Activated CD4-positive, alpha-beta T cell treated with anti-CD3 and anti-CD28 coated beads, Interleukin-2, amount 50 U/mL, for 4 hours (primary cell): ENCODE results near the gene LARP4B.

Source experiments
- DNase-seq, 2 experiments: peaks; one replicate each; pipeline ENCODE4 v3.0.0-alpha.2; 2020

LARP4B gene

DNA sequence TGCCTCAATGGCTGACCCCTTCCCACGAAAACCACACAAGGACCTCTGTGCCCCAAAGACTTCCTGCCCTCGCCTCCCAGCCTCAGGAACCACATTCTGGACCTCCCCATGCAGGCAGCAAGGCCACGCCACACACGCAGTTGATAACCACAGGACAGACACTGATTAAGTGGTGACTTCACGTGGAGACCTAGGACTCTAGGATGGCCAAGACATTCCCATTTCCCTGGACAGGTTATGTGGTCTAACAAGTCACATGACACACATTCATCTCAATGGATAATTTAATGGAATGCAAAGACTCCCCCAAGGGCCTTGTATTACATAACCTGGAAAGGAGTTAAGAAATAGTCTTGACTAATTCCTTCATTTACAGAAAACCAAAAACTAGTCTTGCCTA is 110.2 kb downstream of the LARP4B start:
- DNase-seq = no peak

DNA sequence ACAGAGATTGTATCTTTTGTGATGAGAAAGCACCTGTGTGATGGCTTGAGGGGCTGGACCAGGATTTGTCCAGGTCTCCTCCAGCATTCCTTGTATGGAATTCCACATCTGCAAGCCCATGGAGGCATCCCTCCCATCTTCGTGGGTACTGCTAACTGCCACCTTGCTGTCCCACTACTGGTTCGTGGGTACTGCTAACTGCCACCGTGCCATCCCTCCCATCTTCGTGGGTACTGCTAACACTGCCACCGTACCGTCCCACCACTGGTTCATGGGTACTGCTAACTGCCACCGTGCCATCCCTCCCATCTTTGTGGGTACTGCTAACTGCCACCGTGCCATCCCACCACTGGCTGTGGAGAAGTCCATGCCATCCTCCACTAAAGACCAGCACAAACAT is 111.7 kb downstream of the LARP4B start:
- no peak for DNase-seq

DNA sequence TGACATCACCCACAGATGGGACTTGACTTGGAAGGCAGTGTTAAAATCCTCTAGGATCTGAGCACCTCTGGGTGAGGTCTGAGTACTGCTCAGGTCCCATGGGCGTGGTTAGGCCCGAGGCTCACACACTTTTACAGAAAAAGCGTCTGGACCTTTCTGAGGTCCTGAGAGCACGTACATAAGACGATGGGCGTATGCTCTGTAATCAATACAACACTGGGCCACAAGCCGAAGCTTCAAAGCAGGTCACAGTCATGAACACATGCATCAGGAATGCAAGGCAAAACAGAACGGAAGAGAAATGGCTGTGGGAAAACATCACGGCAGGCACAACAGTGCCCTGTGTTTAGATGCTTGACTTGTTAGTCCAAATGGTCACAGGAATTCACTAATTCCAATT is 112.2 kb downstream of the LARP4B start:
- DNase-seq = no peak

DNA sequence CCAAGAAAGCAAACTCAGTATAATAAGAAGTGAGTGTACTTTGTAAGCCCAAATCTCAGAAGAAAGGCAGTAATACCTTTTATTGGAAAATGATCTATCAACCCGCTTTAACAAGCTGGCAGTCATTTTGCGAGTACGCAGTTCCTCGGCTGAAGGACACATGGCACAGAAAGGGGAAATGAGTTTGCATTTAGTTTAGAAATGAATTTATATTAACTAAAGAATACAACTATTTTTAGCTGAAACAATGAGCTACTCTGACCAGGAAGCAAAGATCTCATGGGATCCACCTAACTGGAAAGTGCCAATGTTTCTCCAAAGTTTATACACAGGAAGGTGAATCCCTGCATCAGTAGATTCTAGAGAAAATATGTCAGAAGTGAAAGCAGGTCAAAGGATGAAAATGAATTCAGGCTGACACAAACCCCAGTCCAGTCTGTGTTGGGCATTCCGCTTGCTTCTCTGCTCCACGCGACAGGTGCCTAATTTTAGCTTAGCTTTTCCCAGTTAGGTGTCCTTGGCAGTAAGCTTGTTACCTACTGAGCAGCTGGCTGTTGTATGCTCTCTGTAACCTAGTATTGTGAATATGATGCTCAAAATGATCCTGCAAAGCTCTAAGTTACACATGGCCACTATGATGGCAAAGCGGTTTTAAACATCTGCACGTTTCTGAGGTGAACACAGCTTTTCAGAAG is 112.8 kb downstream of the LARP4B start:
- DNase-seq = no peak

DNA sequence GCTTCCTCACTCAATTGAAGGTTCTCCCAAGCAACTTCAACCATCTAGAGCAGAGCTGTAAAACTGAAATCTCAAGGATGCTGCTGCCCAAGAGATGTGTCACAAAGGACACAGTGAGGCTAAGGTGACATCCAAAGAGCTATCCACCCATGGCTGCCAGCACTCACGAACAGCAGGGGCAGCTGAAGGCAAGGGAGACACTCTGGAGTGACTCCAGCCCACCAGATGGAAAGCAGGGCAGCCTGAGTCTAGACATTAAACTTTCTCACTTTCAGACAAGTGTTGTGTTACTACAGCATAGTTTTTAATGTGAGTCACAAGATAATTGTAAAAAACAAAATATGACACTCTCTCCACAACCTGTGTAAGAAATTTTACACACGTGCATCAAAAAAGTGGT is 113.5 kb downstream of the LARP4B start:
- DNase-seq = no peak

DNA sequence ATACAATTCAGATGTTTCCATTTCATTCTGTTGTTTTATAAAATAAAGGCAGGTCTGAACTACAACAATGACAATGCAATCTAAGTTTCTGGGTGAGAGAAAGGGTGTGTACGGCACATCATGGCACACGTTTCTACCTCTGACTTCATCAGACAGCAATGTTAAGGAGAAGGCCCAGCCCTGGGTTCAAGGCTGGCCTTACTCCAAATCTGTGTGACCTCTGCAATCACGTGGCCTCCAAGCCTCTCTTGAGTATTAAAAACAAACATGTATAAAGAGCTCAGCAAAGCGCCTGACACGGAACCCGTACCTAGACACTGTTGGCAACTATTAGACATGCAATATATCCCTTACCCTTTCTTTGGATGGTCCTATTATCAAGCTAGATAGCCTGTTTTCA is 114.1 kb downstream of the LARP4B start:
- no peak for DNase-seq

DNA sequence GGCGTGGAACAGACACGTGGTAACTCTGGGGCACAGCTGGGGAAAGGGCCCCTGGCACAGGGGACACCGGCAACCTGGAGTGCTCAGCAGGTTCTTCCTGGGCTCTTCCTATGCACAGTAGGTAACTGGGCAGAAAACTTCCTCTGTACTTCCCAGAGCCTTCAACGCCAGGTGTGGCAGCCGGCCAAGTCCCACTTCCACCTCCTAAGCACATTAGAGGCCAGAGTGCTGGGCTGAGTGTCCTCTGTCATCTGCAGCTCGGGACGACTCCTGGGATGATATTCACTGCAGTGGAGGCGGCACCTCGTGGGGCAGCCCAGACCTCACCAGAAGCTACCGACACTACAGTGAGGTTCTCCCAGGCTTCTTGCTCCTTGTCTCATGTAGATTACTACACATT is 114.5 kb downstream of the LARP4B start:
- DNase-seq = no peak

DNA sequence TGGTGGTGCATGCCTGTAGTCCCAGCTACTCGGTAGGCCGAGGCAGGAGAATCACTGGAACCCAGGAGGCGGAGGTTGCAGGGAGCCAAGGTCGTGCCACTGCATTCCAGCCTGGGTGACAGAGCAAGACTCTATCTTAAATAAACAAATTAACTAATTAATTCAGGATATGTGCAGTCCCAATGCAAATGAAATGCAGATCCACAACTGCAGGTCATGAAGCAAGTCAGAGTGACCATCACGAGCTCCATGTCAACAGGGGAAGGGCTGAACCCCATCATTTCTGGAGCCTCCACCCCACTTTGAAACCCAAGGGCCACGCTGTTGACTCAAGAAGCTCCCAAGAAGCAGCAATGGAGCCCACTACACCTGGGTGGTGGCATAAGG is 115.4 kb downstream of the LARP4B start:
- DNase-seq = no peak

DNA sequence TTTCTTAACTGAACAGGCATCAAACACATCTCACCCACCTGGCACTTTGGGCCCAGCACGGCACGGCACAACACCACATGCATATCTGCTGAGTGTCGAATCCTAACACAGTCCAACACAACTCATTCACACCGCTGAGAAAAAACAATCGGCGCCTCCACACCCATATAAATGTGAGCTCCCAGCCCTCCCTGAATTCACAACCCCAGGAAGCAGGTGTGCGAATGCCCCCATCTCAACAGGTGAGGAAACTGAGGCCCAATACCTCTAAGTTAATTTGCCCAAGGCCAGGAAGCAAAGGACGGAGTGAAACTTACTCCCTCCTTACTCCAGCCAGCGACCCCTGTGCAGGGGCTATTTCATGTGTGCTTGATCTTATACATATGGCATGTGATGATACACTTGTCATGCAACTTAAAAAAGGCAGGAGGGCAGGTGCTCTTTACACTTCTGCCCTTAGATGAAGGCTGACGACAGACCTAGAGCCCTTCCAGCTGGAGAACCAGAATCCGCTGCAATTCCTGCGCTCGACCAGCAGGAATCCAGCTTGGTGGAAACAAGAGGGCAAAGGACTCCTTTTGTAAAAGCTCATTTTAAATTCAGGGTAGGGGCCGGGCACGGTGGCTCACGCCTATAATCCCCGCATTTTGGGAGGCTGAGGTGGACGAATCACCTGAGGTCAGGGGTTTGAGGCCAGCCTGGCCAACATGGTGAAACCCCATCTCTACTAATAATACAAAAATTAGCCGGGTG is 116.0 kb downstream of the LARP4B start:
- no peak for DNase-seq

DNA sequence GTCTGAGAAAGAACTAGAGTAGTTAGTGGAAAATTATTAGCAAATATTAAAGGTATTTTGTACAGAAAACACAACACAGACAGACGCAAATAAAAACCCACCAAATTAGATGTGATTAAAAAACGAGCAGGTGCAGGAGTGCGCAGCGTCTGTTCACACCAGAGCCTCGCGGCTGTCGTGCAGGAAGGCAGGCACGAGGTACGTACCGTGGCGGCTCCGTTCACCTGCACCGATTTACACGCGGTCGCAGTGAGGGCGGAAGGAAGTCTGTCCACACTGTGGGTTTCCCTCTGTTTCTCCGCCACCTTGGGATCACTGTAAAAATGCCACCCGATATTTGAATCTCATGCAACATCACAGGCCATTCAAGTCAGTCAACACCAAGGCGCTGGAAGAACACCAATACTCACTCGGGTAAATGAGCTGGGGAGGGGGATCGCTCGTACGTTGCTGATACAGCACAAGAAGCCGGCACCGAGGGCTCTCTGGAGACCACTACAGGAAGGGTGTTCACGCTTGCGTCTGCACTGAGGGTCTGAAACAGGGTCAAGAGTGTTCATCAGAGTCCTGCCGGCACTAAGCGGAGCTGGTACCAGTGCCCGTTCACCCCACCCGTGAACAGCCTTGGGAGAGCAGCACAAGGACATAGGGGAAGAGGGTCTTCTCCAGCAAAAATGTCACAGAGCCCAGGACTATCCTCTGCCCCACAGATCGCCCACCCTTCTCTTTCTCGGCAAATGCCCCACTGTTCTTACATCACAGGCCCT is 116.8 kb downstream of the LARP4B start:
- no peak for DNase-seq

DNA sequence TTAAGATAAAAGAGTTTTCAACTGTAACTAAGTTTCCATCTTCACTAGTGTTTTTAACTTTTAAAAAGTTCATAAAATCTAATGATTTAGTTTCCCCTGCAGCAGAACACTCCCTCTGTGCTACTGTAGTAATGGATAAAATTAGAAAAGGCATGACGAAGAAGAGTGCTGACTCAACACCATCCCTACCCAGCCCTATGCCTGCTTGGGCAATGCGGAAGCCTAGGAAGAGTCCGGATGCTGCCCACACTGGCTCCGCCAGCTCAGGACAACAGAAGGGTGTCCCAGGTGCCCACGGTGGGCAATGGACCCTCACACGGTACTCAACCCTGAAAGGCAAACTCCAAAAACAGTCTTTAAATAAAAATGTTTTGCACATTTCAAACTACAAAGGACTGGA is 118.2 kb downstream of the LARP4B start:
- no peak for DNase-seq

DNA sequence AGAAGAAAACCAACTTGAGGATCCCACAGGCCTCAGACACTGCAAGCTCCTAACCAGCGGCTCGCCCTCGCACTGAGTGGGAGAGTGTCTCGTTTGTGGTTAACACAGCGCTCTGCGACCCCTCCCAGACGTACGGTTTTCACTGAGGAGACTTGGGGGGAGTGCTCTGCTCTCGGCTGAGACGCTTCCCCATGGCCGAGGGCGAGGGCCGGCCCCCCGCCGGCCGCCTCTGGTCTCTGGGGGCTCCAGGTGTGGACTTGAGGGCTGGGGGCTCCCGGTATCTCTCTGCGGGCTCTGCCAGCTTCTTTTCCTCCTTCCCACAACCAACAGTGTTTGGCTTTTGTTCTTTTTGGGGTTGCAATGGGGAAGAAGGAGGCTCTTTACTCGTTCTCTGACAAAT is 118.7 kb downstream of the LARP4B start:
- DNase-seq = no peak

DNA sequence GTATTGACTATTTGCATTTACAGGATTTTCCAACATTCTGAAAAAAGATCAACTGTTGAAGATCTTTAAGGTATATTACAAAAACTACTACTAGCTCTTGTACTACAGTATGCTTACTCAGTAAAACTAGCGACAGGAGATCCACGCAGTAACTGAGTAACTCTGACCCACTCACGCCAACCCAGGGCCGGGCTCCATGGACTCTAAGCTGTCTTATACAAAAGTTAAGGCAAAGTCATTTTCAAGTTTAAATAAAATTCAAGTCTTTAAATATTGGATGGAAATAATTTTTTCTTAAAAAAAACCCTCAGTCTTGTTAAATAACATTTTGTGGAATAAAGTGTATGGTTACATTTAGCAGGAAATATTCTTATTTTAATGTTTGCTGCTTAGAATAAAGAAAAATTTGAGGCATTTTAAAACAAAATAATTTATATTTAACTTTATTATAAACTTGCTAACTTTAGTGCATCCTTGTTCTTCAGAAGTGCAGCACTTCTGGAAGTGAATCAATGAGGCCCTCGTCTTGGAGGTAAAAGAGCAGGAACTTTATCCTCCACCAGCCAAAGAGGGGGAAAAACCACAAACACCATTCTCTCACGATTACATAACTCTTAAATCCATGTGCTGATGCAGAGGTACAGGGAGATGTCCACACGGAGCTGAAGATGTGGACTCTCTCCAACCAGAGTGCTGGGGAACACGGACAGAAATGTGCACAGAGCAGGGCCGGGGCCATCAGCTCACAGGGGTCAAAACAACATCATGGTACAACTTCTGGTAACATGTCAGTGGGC is 119.9 kb downstream of the LARP4B start:
- no peak for DNase-seq

DNA sequence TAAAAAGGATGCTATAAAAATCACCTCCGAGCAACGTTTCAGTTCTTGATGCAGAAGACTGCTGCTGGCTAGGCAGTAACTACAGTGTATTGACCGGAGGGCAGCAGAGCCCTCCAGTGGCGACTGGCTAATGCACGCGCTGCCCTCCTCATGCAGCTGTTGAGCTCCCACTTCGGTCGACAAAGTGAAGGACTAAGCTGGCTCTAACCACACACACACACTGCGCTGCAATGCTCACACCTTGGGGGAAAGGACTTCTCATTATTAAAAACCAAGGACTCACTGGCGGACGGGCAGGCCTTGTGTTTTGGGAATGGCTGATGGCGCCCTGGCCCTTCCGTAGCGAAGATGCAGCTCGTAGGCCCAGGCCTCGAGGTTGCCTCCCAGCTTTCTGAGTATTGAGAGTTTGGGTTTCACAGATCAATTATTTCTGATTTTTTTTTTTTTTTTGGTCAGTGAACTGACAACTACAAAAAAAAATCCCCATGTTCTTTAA is 121.1 kb downstream of the LARP4B start:
- no peak for DNase-seq

DNA sequence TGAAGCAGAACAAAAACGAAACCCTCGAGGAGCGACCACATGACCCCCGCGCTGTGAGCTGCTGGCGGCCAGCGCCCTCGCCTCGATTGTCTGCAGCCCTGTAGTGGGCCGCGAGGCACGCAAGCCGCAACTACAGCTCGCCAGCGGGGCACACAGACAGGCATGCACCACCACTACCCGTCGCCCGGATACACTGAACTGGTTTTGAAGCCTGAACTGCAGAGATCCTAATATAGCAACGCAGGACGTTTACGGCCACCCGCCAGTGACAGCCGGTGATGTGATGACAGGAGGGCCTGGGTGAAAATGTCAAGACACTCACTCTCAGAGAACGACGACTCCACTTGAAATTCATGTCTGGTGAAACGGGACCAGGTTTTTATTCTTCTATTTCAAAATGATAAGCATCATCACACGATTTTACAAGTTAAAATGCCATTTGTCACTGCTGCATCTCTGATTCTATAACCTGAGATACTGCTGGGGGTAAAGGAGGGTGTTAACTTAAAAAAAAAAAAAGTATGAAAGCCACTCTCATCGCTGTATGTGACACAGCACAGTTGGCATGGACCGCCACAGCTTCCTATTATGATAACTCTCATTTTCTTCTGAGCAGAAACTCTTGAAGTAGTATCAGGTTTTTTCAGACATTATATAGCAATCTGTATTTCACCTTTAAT is 121.7 kb downstream of the LARP4B start:
- no peak for DNase-seq

DNA sequence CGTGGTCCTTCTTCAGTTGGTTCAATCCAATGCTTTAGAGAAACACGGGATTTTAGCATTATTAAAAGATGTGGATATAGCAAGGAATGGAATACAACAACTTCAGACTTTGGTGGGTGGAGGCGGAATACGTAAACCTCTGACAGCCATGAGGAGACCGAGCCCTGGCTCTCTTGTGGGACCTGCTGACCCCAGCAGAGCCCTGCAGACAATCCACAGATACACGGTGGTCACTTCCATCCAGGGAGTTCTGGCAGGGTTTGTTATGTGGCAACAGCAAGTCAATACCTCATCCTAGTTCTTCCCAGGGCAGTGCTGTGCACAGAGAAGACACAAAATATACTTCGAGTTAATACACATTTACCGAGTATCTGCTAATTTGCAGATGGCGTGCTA is 123.5 kb downstream of the LARP4B start:
- no peak for DNase-seq

DNA sequence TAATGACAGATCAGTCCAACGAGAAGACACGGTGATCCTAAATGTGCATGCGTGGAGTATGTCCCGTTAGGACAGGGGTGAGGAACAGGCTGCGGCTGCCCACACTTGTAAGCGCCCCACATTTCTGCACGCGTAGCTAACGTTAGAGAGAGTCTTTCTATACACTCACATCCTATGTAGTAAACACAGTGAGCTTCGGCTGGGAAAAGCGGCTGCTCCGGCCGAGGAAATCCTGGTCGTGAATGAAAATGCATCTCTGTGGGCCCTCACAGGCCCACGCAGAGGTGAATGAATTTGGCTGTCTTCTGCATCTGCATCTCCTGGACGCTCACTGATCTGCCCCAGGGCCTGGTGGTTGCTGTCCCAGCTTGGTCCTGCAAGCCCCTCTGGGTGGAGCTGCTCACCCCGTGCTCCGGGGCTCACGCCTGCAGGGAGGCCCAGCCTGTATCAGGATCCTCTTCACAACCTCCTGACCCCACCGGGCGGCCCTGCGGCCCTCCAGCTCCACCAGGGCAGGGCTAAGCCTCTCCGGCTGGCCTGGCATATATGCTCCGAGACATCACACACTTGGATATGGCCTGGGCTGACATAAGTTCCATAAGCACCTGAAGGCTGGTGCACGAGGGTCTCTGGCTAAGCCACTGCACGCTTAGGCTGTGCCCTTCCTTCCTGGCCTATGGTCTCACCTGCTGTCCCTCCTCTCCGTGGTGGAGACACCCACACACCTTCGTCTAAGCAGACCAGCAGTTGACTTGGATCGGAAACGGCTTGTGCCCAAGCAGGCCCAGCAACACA is 124.1 kb downstream of the LARP4B start:
- DNase-seq = no peak

DNA sequence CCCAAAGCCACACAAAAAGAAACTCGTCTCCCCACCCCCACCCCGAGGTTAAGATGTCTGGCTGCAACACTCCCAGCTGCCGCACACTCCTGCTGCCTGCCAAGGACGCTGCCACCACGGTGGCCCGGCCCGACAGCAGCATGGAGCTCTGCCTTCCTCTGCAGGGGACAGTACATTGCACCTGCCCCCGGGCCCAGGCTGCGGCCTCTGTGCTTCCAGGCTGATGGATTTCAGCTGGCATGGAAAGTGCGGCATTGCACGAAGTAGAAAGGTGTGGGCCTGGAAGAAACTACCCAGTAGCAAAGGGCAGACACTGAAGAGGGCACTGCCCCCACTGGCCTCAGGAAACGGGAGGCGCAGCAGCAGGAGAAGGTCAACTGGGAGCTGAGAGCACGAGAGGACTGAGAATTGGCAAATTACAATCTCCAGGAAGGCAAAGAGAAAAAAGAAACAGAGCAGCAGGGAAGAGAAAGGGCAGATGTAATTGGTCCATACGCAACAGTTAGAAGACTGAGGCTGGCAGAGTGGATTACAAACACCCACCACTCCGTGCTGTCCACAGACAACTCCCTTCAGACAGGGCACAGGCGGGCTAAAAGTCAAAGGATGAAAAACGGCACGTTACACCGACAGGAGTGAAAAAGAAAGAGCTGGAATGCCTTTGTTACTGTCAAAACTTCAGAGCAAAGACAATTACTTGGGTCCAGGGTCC is 124.9 kb downstream of the LARP4B start:
- no peak for DNase-seq

DNA sequence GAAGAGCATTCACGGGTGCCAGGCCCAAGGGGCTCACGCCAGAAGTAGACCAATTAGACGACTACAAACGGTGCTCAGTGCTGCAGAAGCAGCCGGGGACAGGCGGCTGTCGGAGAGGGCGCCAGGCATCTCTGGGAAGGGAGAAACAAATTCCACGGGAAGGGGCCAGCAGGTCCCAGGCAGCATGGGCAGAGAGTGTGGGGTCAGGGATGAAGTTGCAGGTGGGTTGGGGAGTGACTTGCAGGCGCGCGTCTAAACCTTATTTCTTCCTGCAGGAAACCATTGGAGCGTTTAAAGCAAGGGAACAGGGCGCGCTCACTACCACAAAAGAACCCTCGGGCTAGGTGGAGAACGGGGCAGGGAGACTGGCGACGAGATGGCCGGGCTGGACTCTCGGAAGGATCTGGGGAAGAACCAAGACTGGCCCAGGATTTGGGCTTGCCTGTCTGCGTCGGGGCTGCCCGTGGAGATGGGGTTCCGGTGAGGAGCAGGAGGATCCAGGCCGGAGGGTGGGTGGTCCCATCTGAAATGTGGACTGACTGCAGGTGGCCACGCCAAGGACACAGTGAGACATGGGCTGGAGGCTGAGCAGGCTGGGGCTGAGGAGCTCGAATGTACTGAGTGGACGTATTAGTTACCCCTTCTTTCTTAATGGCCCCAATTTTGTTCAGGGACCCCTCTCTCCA is 125.7 kb downstream of the LARP4B start:
- DNase-seq = no peak
